ENCODE results near the gene ESR1. TPM values are rescaled to one million over a fixed set of nuclear protein-coding genes. Genes with fewer than 3 reads are reported as not detected.

The ESR1 gene
- total RNA-seq: not detected in 3 replicates

DNA sequence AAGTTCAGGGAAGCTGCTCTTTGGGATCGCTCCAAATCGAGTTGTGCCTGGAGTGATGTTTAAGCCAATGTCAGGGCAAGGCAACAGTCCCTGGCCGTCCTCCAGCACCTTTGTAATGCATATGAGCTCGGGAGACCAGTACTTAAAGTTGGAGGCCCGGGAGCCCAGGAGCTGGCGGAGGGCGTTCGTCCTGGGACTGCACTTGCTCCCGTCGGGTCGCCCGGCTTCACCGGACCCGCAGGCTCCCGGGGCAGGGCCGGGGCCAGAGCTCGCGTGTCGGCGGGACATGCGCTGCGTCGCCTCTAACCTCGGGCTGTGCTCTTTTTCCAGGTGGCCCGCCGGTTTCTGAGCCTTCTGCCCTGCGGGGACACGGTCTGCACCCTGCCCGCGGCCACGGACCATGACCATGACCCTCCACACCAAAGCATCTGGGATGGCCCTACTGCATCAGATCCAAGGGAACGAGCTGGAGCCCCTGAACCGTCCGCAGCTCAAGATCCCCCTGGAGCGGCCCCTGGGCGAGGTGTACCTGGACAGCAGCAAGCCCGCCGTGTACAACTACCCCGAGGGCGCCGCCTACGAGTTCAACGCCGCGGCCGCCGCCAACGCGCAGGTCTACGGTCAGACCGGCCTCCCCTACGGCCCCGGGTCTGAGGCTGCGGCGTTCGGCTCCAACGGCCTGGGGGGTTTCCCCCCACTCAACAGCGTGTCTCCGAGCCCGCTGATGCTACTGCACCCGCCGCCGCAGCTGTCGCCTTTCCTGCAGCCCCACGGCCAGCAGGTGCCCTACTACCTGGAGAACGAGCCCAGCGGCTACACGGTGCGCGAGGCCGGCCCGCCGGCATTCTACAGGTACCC, at the start of gene ESR1:
Gene ESR1, plus strand, starts transcription at position 170 of the 858 bp plus-strand sequence. Its CDS starts 231 bp downstream, at position 401.
- Mint-ChIP-seq H3K9me3 (no peaks in the 10 kb centered on the region), H3K36me3 (no peaks in the 10 kb centered on the region), H3K4me1 (peaks cover 13% of the 10 kb centered on the region), H3K27me3 (ENCODE audit: low read depth) (peaks cover 93% of the 10 kb centered on the region), H3K4me3 (peak within 1 kb of the TSS; percentile 70), H3K27ac (no peak within 1 kb of the TSS)
- TF ChIP-seq, protein P1, sequence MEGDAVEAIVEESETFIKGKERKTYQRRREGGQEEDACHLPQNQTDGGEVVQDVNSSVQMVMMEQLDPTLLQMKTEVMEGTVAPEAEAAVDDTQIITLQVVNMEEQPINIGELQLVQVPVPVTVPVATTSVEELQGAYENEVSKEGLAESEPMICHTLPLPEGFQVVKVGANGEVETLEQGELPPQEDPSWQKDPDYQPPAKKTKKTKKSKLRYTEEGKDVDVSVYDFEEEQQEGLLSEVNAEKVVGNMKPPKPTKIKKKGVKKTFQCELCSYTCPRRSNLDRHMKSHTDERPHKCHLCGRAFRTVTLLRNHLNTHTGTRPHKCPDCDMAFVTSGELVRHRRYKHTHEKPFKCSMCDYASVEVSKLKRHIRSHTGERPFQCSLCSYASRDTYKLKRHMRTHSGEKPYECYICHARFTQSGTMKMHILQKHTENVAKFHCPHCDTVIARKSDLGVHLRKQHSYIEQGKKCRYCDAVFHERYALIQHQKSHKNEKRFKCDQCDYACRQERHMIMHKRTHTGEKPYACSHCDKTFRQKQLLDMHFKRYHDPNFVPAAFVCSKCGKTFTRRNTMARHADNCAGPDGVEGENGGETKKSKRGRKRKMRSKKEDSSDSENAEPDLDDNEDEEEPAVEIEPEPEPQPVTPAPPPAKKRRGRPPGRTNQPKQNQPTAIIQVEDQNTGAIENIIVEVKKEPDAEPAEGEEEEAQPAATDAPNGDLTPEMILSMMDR (IDR thresholded peaks at IDR 0.05; ENCODE audit: unreplicated experiment): no peak
- DNase-seq (ENCODE audit: low spot score in 2 of 2, unreplicated experiment in 2 of 2): peak in 1 of 2 experiments; percentile 42

DNA sequence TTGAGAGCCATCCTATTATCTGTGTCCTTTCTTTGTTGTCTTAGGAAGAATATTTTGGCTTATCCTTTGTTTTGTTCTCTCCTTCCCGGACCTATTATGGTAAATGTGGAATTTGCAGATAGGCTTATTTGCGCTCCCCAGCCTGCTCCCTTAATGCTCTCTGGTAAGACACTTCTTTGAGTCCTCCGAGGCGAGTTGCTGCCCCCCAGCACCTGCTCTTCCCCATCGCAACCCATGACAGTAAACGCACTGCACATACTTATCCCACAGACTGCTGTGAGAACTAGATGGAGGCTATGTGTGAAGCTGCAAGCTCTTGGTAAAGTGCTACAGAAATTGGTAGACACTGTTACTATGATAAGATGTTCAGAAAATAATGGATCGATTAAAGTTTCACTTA, 47.0 kb upstream of the ESR1 start:
- Mint-ChIP-seq H3K27me3 (ENCODE audit: low read depth) (peaks cover 3% of the 10 kb centered on the region), H3K27ac (no peak overlapping the region), H3K4me1 (peaks cover 16% of the 10 kb centered on the region), H3K4me3 (no peak overlapping the region), H3K9me3 (no peaks in the 10 kb centered on the region), H3K36me3 (no peaks in the 10 kb centered on the region)
- DNase-seq (ENCODE audit: low spot score in 2 of 2, unreplicated experiment in 2 of 2): no peak
- TF ChIP-seq, protein P1 (IDR thresholded peaks at IDR 0.05; ENCODE audit: unreplicated experiment): no peak

DNA sequence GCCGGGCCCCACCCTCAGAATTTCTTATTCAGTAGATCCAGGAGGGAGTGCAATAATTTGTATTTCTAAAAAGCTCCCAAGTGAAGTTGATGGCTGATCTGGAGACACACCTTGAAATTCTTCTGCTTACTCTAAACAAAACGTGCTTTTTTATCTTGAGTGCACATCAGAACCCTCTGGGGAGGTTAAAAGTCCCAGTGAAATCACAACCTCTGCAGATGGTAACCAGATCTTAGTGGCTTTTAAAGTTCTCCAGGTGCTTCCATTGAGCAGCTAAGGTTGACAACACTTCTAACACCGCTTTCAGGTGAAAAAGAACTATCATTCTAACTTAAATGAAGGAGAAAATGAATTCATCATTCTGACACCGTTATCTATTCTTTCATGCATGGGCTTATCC, 45.6 kb upstream of the ESR1 start:
- peaks cover 16% of the 10 kb centered on the region for H3K4me1 Mint-ChIP-seq
- TF ChIP-seq, protein P1 (IDR thresholded peaks at IDR 0.05; ENCODE audit: unreplicated experiment): no peak
- no peak for DNase-seq (ENCODE audit: low spot score in 2 of 2, unreplicated experiment in 2 of 2)
- no peaks in the 10 kb centered on the region for H3K36me3 Mint-ChIP-seq
- H3K4me3 Mint-ChIP-seq: no peak overlapping the region
- H3K9me3 Mint-ChIP-seq: no peaks in the 10 kb centered on the region
- no peak overlapping the region for H3K27ac Mint-ChIP-seq
- H3K27me3 Mint-ChIP-seq (ENCODE audit: low read depth): no peaks in the 10 kb centered on the region

DNA sequence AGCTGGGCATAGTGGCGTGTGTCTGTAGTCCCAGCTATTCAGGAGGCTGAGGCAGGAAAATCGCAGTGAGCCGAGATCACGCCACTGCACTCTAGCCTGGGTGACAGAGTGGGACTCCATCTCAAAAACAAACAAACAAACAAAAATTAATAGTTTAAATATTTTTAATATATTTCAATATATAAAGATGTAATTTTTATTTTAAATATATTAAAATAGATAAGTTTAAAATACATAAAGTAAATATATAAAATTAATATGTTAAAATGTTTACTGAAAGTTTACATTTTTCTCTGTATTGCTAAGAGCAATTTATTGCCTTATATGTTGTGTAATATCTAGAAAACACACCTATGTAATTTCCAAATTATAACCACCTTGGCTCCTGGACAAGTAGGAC, 44.7 kb upstream of the ESR1 start:
- Mint-ChIP-seq H3K27ac (peak overlapping the region; percentile 8), H3K27me3 (ENCODE audit: low read depth) (peaks cover 4% of the 10 kb centered on the region), H3K4me3 (no peak overlapping the region), H3K4me1 (peaks cover 16% of the 10 kb centered on the region), H3K9me3 (no peaks in the 10 kb centered on the region), H3K36me3 (no peaks in the 10 kb centered on the region)
- TF ChIP-seq, protein P1 (IDR thresholded peaks at IDR 0.05; ENCODE audit: unreplicated experiment): no peak
- DNase-seq (ENCODE audit: low spot score in 2 of 2, unreplicated experiment in 2 of 2): no peak

DNA sequence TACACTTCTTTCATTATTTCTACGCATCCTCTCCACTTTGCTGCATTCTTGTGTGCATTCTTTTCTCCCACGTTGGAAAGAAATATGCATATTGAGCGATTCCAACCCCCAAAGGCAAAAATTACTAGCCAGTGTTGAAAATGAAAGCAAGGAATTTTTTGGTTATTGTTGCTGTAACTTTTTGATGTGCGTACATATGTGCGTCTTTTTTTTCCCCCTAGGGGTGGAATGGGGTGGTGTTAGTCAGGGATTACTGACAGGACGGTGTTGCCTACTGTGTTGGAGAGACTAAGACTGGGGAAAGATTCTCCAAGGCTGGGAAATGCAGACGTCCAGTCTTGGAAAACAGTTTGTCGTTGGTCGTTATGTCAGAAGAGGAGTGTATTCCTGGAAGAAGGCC, 44.2 kb upstream of the ESR1 start:
- TF ChIP-seq, protein P1 (IDR thresholded peaks at IDR 0.05; ENCODE audit: unreplicated experiment): peak; percentile 64
- no peaks in the 10 kb centered on the region for H3K36me3 Mint-ChIP-seq
- no peaks in the 10 kb centered on the region for H3K9me3 Mint-ChIP-seq
- peaks cover 9% of the 10 kb centered on the region for H3K27me3 Mint-ChIP-seq (ENCODE audit: low read depth)
- peaks cover 16% of the 10 kb centered on the region for H3K4me1 Mint-ChIP-seq
- peak overlapping the region; percentile 8 for H3K27ac Mint-ChIP-seq
- peak overlapping the region; percentile 67 for H3K4me3 Mint-ChIP-seq
- no peak for DNase-seq (ENCODE audit: low spot score in 2 of 2, unreplicated experiment in 2 of 2)
